Memory B cell (primary cell): ENCODE measurements around the gene CAPN10.

Source experiments
- ATAC-seq: fragments of 150-1000 bp; cut with Tn5 transposase; 2 replicates; pipeline ENCODE4 v1.10.0; 2021; ENCODE audit warnings: low read depth, mild to moderate bottlenecking, moderate library complexity
- DNase-seq, 2 donors: peaks; one replicate each; pipeline ENCODE4 v3.0.0; 2022; ENCODE audit warnings: low spot score in 2 of 2
- H3K27ac Mint-ChIP-seq: one replicate; pipeline ENCODE4 v1.8.0; 2022; ENCODE audit warnings: mild to moderate bottlenecking, moderate library complexity, mixed read lengths
- H3K27me3 Mint-ChIP-seq: one replicate; pipeline ENCODE4 v1.8.0; 2022; ENCODE audit warnings: mixed read lengths
- H3K36me3 Mint-ChIP-seq: one replicate; pipeline ENCODE4 v1.8.0; 2022; ENCODE audit warnings: mild to moderate bottlenecking, mixed read lengths
- H3K4me1 Mint-ChIP-seq: one replicate; pipeline ENCODE4 v1.8.0; 2022; ENCODE audit warnings: mixed read lengths
- H3K4me3 Mint-ChIP-seq: one replicate; pipeline ENCODE4 v1.8.0; 2022; ENCODE audit warnings: mild to moderate bottlenecking, moderate library complexity, mixed read lengths
- H3K9me3 Mint-ChIP-seq: one replicate; pipeline ENCODE4 v1.8.0; 2022; ENCODE audit warnings: mixed read lengths

CAPN10 gene

DNA sequence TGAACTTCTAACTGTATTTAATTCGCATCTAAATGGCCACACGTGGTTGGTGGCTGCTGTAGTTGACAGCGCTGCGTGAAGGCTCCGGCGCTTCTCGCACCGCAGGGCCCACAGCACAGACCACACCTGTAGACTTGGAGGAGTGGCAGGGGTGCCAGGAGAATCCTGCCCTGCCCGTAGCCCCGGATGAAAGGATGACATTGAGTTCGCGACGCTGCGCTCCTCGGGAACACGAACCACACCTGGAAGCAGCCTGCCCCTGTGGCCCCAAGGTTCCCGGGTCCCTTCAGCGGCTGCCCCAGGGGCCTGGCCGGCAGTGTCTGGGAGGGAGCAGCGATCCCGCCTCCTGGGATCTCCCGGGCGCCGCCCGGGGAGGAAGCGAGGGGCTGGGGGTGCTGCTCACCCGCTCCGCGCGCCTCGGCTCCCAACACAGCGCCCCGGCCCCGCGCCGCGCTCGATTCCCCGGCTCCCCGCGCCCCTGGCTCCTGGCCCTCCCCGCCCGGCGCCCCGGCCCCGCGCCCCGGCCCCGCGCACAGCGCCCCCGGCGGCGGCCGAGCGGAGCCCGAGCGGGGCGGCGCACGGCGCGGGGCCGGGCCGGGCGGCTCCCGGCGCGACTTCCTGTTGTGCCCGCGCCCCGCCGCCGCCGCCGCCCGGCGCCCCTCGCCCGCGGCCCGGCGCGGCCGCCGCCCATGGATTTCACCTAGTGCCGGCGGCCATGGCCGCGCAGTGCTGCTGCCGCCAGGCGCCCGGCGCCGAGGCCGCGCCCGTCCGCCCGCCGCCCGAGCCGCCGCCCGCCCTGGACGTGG, 18.5 kb upstream of the CAPN10 start, which contains the start of gene RNPEPL1:
TSS of gene RNPEPL1 (plus strand) at position 613 of the 806 bp plus-strand sequence. CDS start at position 716, 103 bp downstream.
- Mint-ChIP-seq H3K9me3 (no peaks in the 10 kb centered on the region), H3K36me3 (peaks cover 11% of the 10 kb centered on the region), H3K27ac (peak within 1 kb of the TSS; percentile 90), H3K4me1 (peaks cover 49% of the 10 kb centered on the region), H3K27me3 (no peaks in the 10 kb centered on the region), H3K4me3 (peak within 1 kb of the TSS; percentile 89)
- ATAC-seq (peak; percentile 49), DNase-seq (peak; percentile 36 to 63)

DNA sequence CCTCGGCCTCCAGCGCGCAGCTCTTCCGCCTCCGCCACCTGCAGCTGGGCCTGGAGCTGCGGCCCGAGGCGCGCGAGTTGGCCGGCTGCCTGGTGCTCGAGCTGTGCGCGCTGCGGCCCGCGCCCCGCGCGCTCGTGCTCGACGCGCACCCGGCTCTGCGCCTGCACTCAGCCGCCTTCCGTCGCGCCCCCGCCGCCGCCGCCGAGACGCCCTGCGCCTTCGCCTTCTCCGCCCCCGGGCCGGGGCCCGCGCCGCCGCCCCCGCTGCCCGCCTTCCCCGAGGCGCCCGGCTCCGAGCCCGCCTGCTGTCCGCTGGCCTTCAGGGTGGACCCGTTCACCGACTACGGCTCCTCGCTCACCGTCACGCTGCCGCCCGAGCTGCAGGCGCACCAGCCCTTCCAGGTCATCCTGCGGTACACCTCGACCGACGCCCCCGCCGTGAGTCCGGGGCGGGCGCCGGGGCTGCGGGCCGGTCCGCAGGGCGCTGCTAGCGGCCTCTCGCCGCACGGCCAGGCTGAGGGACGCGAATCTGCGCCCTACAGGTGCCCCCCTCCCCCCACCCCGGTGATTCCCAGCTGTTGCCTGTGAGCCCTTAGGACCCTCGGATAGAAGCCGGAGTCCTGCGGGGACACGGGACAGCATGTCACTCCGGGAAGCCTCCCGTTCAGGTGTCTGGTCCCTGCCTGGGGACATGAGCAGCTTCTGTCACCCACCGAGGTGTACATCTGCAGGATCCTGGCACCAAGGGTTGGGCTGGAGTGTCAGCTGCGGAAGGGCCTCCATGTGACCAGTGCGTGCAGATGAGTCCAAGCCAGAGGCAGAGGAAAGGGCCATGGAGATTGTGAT, 17.6 kb upstream of the CAPN10 start:
- DNase-seq (peak; percentile 53 to 68), ATAC-seq (peak; percentile 41)
- peak overlapping the region; percentile 88 for H3K4me3 Mint-ChIP-seq
- H3K4me1 Mint-ChIP-seq = peaks cover 46% of the 10 kb centered on the region
- H3K27ac Mint-ChIP-seq = peak overlapping the region; percentile 72
- no peaks in the 10 kb centered on the region for H3K27me3 Mint-ChIP-seq
- H3K9me3 Mint-ChIP-seq = no peaks in the 10 kb centered on the region
- peaks cover 8% of the 10 kb centered on the region for H3K36me3 Mint-ChIP-seq

DNA sequence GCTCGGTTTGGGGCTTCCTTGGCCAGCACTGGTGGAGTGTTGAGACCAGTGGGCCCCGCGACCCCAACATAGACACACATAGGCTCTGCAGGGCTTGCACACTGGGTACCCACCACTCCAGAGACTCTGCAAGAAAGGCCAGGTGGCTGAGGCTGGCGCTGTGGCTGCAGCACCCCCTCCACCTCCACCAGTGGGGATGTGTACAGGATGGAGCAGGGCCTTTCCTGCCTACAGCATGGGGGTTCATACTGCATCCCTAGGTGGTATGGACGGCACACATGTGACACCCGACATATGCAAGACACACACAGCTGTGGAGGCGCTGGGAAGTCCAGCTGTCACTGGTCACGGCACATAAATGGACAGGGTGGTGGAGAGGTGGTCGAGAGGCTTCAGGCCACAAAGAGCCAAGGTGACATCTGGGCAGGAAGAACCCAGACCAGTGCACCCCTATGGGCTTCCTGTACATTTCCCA, 17.0 kb upstream of the CAPN10 start:
- peaks cover 42% of the 10 kb centered on the region for H3K4me1 Mint-ChIP-seq

DNA sequence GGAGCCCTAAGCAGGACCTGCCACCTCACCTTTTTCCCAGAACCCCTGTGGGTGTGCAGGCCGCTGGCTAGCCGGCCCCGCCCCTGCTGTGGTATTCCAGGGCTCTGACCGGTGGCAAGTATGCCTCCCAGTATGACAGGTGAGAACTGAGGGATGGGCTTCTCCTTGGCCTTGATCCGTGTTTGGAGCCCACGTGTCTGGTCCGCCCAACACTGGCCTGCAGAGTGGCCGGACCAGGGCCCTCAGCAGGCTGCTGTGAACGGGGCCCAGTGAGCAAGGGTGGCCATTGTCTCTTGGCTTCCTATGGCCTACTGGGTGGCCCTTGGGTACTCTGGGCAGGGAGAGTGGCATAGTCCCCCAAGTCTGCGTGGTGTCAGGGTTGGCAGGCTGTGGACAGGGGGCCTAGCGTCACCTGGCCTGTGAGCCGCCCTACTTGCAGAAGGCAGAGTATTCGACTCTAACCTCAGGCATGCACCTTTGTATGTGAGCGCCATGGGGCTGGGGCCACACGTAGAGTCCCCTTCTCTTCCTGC, 16.5 kb upstream of the CAPN10 start:
- no peaks in the 10 kb centered on the region for H3K27me3 Mint-ChIP-seq
- no peak overlapping the region for H3K27ac Mint-ChIP-seq
- peaks cover 38% of the 10 kb centered on the region for H3K4me1 Mint-ChIP-seq
- H3K9me3 Mint-ChIP-seq = no peaks in the 10 kb centered on the region
- H3K4me3 Mint-ChIP-seq = peak overlapping the region; percentile 34
- peaks cover 6% of the 10 kb centered on the region for H3K36me3 Mint-ChIP-seq
- ATAC-seq (no peak), DNase-seq (no peak)

More for the DNA sequence above, 17.0 kb upstream of the CAPN10 start:
- ATAC-seq (no peak), DNase-seq (no peak)
- Mint-ChIP-seq H3K4me3 (peak overlapping the region; percentile 88), H3K27ac (no peak overlapping the region), H3K9me3 (no peaks in the 10 kb centered on the region), H3K27me3 (no peaks in the 10 kb centered on the region), H3K36me3 (peaks cover 7% of the 10 kb centered on the region)

DNA sequence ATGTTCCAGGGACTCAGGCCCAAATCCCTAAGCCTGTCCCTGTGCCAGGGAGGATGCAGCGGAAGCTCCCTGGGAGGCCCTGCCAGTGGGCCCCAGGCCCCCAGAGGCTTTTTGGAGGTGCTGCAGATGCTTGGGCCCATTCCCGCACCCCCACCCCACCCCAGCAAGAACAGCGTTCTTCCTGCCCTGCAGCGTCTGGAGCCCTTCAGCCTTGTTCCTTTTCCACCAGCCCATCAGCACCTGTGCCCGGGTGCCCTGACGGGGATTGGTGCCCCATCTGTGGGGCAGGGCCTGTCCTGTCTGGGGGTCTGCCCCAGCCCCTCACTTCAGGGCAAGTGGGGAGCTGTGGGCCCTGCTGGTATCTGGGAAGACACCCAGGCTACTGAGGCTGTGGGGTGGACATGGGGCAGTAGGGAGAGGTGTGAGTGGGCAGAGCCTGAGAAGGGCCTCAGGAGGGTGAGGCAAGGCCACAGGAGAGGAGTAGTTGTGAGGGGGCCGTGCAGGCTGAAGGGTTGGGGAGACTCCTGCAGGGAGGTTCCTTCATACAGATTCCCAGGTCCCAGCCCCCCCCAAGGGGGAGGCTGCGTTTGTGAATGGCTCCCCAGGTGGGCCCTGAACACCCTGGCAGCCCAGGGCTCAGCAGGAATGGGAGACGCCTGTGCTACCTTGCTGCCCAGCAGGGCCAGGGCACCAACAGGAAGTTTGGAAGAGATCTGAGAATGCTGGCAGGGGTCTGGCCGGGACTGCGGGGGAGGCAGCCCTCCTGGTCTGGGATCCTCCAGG, 15.8 kb upstream of the CAPN10 start:
- Mint-ChIP-seq H3K27me3 (no peaks in the 10 kb centered on the region), H3K27ac (no peak overlapping the region), H3K4me1 (peaks cover 31% of the 10 kb centered on the region), H3K4me3 (no peak overlapping the region), H3K36me3 (peaks cover 9% of the 10 kb centered on the region), H3K9me3 (no peaks in the 10 kb centered on the region)
- ATAC-seq (no peak), DNase-seq (no peak)

DNA sequence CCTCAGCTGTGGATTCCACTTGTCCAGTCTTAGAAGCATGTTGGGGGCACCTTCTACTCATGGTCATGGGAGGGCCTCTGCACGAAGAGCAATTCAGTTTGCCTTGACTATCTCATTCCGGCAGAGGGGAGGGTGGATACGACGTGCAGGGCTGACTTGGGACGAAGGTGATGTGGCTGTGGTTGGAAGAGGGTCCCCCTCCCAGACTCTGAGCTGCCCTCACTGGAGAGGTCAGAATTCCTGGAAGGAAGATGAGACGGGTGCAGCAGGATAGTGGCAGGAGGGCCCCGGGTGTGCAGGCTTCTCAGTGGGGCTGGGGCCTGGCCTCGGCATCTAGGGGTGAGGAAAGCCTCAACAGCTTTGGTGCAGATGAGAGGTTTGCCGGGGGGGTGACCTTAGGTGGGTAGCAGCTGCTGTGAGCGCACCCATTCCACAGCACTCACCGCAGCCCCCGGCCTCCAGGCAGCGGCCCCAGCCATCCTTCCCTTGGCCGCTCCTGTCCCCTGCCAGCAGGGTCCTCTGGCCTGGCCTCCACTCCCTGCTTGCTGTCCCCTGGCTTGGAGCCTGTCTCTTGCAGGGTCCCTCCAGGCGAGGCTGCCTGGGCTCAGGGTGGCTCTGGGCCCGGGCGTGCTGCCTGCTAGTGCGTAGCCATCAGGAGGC, 15.1 kb upstream of the CAPN10 start:
- H3K9me3 Mint-ChIP-seq = no peaks in the 10 kb centered on the region
- H3K27ac Mint-ChIP-seq = no peak overlapping the region
- ATAC-seq (no peak), DNase-seq (no peak)
- H3K36me3 Mint-ChIP-seq = peaks cover 11% of the 10 kb centered on the region
- H3K4me3 Mint-ChIP-seq = peak overlapping the region; percentile 22
- H3K4me1 Mint-ChIP-seq = peaks cover 29% of the 10 kb centered on the region
- H3K27me3 Mint-ChIP-seq = no peaks in the 10 kb centered on the region

DNA sequence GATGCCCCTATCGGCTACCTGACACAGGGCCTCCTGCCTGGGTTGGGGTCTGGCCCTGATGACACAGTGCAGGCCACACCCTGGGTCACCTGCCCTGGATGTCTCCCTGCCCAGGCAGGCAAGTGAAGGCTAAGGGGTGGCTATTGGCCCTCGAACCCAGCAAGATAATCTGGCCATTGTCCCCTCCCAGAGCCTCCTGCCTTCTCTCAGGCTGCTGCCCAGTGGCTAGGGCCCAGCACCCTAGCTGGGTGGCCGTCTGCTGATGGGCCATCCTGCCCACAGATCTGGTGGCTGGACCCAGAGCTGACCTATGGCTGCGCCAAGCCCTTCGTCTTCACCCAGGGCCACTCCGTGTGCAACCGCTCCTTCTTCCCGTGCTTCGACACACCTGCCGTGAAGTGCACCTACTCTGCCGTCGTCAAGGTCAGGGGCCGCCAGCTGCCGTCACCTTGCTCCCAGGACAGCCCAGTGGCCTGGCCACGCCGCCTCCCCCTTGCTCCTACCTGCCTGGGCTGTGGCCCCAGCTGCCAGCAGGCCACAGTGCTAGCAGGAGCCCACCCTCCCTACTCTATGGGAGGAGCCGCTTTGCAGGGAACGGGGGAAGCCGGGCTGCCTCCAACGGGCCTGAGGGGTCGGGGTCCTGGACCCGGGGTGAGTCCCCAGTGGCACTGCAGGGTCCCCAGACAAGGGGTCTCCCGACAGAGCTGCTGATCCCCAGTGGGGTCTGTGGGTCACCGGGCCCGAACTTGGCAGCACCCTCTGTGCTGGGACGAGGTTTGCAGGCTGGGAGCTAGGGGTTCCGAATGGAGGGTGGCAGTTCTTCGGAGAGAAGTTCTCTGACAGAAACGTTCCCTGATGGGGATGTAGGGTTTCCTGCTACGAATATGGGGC, 14.1 kb upstream of the CAPN10 start:
- peaks cover 24% of the 10 kb centered on the region for H3K4me1 Mint-ChIP-seq
- ATAC-seq = no peak
- no peaks in the 10 kb centered on the region for H3K27me3 Mint-ChIP-seq
- no peaks in the 10 kb centered on the region for H3K9me3 Mint-ChIP-seq
- H3K36me3 Mint-ChIP-seq = peaks cover 13% of the 10 kb centered on the region
- no peak overlapping the region for H3K27ac Mint-ChIP-seq
- no peak for DNase-seq
- H3K4me3 Mint-ChIP-seq = no peak overlapping the region

DNA sequence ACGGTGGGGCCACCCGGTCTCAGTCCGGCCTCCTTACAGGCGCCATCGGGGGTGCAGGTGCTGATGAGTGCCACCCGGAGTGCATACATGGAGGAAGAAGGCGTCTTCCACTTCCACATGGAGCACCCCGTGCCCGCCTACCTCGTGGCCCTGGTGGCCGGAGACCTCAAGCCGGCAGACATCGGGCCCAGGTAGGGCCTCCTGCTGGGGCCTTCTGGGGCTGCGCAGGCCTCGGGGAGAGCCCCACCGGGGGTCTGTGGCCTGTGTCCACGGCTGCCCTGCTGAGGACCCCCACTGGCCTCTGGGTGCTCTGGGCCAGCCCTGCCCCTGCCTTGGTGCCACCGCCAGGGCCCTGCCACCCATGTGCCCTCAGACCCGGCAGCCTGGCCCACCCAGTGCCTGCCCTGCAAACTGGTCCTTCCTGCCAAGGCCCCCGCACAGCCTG, 13.4 kb upstream of the CAPN10 start:
- Mint-ChIP-seq H3K36me3 (peaks cover 15% of the 10 kb centered on the region), H3K9me3 (no peaks in the 10 kb centered on the region), H3K27me3 (no peaks in the 10 kb centered on the region), H3K4me1 (peaks cover 19% of the 10 kb centered on the region), H3K4me3 (no peak overlapping the region), H3K27ac (no peak overlapping the region)
- DNase-seq = no peak
- no peak for ATAC-seq

DNA sequence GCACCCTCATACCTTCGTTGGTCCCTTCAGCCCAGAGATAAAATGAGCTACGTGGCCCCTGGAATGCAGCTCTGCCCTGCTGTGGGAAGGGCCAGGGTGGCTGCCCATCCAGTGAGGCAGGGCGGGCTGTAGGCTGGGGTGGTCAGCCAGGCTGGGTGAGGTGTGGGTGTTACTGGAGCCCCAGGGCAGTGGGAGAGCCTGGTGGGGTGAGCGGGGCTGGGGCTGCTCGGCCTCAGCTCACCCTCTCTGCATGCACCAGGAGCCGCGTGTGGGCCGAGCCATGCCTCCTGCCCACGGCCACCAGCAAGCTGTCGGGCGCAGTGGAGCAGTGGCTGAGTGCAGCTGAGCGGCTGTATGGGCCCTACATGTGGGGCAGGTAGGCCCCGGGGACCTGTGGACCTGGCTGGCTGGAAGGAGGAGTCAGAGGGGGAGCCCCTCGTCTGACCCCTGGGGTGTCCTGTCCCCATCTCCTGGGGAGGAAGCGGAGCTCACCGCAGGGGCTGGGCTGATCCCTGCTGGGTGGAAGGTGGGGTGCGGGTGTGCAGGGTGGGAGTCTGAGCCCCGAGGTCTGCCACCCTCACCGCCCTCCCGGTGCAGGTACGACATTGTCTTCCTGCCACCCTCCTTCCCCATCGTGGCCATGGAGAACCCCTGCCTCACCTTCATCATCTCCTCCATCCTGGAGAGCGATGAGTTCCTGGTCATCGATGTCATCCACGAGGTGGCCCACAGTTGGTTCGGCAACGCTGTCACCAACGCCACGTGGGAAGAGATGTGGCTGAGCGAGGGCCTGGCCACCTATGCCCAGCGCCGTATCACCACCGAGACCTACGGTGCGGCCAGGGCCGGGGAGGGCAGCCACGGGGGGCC, 12.8 kb upstream of the CAPN10 start:
- no peak for ATAC-seq
- Mint-ChIP-seq H3K4me1 (peaks cover 19% of the 10 kb centered on the region), H3K9me3 (no peaks in the 10 kb centered on the region), H3K4me3 (no peak overlapping the region), H3K27me3 (no peaks in the 10 kb centered on the region), H3K36me3 (peaks cover 15% of the 10 kb centered on the region), H3K27ac (no peak overlapping the region)
- no peak for DNase-seq

DNA sequence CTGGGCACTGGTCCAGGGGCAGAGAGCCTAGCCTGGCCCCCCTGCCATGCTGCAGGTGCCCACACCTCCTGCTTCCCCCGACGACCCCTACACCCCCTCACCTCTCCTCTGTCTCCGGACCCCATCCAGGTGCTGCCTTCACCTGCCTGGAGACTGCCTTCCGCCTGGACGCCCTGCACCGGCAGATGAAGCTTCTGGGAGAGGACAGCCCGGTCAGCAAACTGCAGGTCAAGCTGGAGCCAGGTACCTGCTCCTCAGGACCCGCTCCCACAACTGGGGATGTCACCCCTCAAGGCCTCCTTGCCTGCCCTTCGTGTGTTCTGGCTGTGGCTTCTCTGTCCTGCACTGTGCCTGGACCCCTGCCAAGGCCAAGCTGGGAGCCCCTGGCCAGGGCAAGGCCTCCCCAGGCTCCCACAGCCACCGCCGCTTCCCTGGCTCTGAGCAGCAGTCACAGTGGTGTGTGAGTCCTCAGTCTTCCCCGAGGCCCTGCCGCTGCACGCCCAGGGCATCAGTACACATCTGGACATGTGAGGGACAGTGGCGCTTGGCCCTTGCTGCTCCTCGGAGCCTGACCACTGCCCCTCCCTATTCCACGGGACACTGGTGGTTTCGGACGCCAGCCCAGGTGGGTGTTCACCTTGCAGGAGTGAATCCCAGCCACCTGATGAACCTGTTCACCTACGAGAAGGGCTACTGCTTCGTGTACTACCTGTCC, 12.0 kb upstream of the CAPN10 start:
- H3K36me3 Mint-ChIP-seq = peaks cover 15% of the 10 kb centered on the region
- no peak for ATAC-seq
- H3K4me3 Mint-ChIP-seq = no peak overlapping the region
- DNase-seq = no peak
- no peak overlapping the region for H3K27ac Mint-ChIP-seq
- peaks cover 20% of the 10 kb centered on the region for H3K4me1 Mint-ChIP-seq
- H3K9me3 Mint-ChIP-seq = no peaks in the 10 kb centered on the region
- no peaks in the 10 kb centered on the region for H3K27me3 Mint-ChIP-seq
